Activated naive CD4-positive, alpha-beta T cell treated with anti-CD3 and anti-CD28 coated beads for 36 hours (primary cell): ENCODE measurements around the gene PHLPP1. TPM values are rescaled to one million over a fixed set of nuclear protein-coding genes. Genes with fewer than 3 reads are reported as not detected.

Experiments used
- CTCF ChIA-PET: fragments of 350-600 bp; sonication (Branson Sonifier 250); formaldehyde crosslinking; loops from one replicate; lab custom pipeline; 2021; ENCODE audit warnings: antibody characterized with exemption; lab: Charles Lee
- DNase-seq: peaks from one replicate; pipeline ENCODE4 v3.0.0-alpha.2; 2020
- H3K27ac Mint-ChIP-seq: one replicate; pipeline ENCODE4 v1.8.0; 2021; ENCODE audit warnings: mild to moderate bottlenecking, mixed read lengths
- H3K27me3 Mint-ChIP-seq: one replicate; pipeline ENCODE4 v1.8.0; 2021; ENCODE audit warnings: low read depth, mixed read lengths
- H3K36me3 Mint-ChIP-seq: one replicate; pipeline ENCODE4 v1.8.0; 2021; ENCODE audit warnings: low read depth, mixed read lengths
- H3K4me1 Mint-ChIP-seq: one replicate; pipeline ENCODE4 v1.8.0; 2021; ENCODE audit warnings: low read depth, mixed read lengths
- H3K4me3 Mint-ChIP-seq: one replicate; pipeline ENCODE4 v1.8.0; 2021; ENCODE audit warnings: mild to moderate bottlenecking, moderate library complexity, mixed read lengths
- H3K9me3 Mint-ChIP-seq: one replicate; pipeline ENCODE4 v1.8.0; 2021; ENCODE audit warnings: mixed read lengths
- intact Hi-C: fragments of 100-400 bp; cut with micrococcal nuclease; formaldehyde crosslinking; loops from one replicate; pipeline ENCODE4 v1.15.1; 2023
- total RNA-seq, 2 experiments: library from RNA; stranded (reverse); gene quantifications; one replicate each; pipeline ENCODE4 v1.2.3, GENCODE V29; 2021

The PHLPP1 gene
- total RNA-seq, 2 experiments from 2014 or later: 6.5 to 7.2 TPM

GRCh38 chr18:63001861-63002260 is 286.5 kb downstream of the PHLPP1 start:
- intact Hi-C loops: no loop called here
- H3K27ac Mint-ChIP-seq: no peak overlapping the region

GRCh38 chr18:63002305-63002704 is 287.0 kb downstream of the PHLPP1 start:
- Mint-ChIP-seq H3K27ac (no peak overlapping the region), H3K27me3 (no peaks in the 10 kb centered on the region), H3K36me3 (no peaks in the 10 kb centered on the region), H3K4me1 (no peaks in the 10 kb centered on the region), H3K9me3 (no peaks in the 10 kb centered on the region), H3K4me3 (no peak overlapping the region)
- intact Hi-C loops: no loop called here
- DNase-seq: no peak
- CTCF ChIA-PET: no interaction called here

More at GRCh38 chr18:63001861-63002260, 286.5 kb downstream of the PHLPP1 start:
- Mint-ChIP-seq H3K4me3 (no peak overlapping the region), H3K4me1 (no peaks in the 10 kb centered on the region), H3K27me3 (no peaks in the 10 kb centered on the region), H3K9me3 (no peaks in the 10 kb centered on the region), H3K36me3 (no peaks in the 10 kb centered on the region)
- CTCF ChIA-PET: no interaction called here
- DNase-seq: no peak

- no peak overlapping the region for H3K4me3 Mint-ChIP-seq
- no peaks in the 10 kb centered on the region for H3K9me3 Mint-ChIP-seq
- intact Hi-C loops: no loop called here
- H3K36me3 Mint-ChIP-seq: no peaks in the 10 kb centered on the region
- no peak overlapping the region for H3K27ac Mint-ChIP-seq
- CTCF ChIA-PET: no interaction called here
- no peak for DNase-seq
- no peaks in the 10 kb centered on the region for H3K4me1 Mint-ChIP-seq
- H3K27me3 Mint-ChIP-seq: no peaks in the 10 kb centered on the region
Measured at GRCh38 chr18:63002803-63003445, 287.6 kb downstream of the PHLPP1 start.

- H3K9me3 Mint-ChIP-seq: no peaks in the 10 kb centered on the region
- DNase-seq: no peak
- CTCF ChIA-PET: interaction anchor here (1.2 kb wide), 1 partner anchor 13 kb away, joined by 4 read pairs; no protein-coding TSS in a partner anchor
- H3K27me3 Mint-ChIP-seq: no peaks in the 10 kb centered on the region
- no peaks in the 10 kb centered on the region for H3K36me3 Mint-ChIP-seq
- intact Hi-C loops: no loop called here
- H3K4me3 Mint-ChIP-seq: no peak overlapping the region
- no peak overlapping the region for H3K27ac Mint-ChIP-seq
- H3K4me1 Mint-ChIP-seq: no peaks in the 10 kb centered on the region
Measured at GRCh38 chr18:63003899-63004298, 288.6 kb downstream of the PHLPP1 start.

- Mint-ChIP-seq H3K27ac (no peak overlapping the region), H3K27me3 (no peaks in the 10 kb centered on the region), H3K36me3 (no peaks in the 10 kb centered on the region), H3K4me3 (no peak overlapping the region), H3K4me1 (no peaks in the 10 kb centered on the region), H3K9me3 (no peaks in the 10 kb centered on the region)
- no peak for DNase-seq
- intact Hi-C loops: no loop called here
- CTCF ChIA-PET: interaction anchor here (1.2 kb wide), 1 partner anchor 12 kb away, joined by 4 read pairs; no protein-coding TSS in a partner anchor
Measured at GRCh38 chr18:63004466-63005089, 289.2 kb downstream of the PHLPP1 start.

GRCh38 chr18:63005306-63005705 is 290.0 kb downstream of the PHLPP1 start:
- intact Hi-C loops: no loop called here
- Mint-ChIP-seq H3K36me3 (no peaks in the 10 kb centered on the region), H3K4me1 (no peaks in the 10 kb centered on the region), H3K27me3 (no peaks in the 10 kb centered on the region), H3K27ac (no peak overlapping the region), H3K4me3 (no peak overlapping the region), H3K9me3 (no peaks in the 10 kb centered on the region)
- no peak for DNase-seq
- CTCF ChIA-PET: interaction anchor here (2.4 kb wide), 1 partner anchor 11 kb away, joined by 9 read pairs; no protein-coding TSS in a partner anchor

GRCh38 chr18:63007231-63007630 is 291.9 kb downstream of the PHLPP1 start:
- no peak for DNase-seq
- Mint-ChIP-seq H3K36me3 (no peaks in the 10 kb centered on the region), H3K4me3 (no peak overlapping the region), H3K27me3 (no peaks in the 10 kb centered on the region), H3K9me3 (no peaks in the 10 kb centered on the region), H3K27ac (no peak overlapping the region), H3K4me1 (no peaks in the 10 kb centered on the region)
- intact Hi-C loops: no loop called here
- CTCF ChIA-PET: interaction anchor here (0.9 to 2.4 kb wide), 2 partner anchors 10 to 316 kb away, joined by 4 to 9 read pairs; no protein-coding TSS in a partner anchor

- CTCF ChIA-PET: interaction anchor here (0.6 to 7.5 kb wide), 53 partner anchors 9 to 495 kb away, joined by 3 to 159 read pairs (median 5); partner anchors contain the start of gene BCL2
- no peaks in the 10 kb centered on the region for H3K4me1 Mint-ChIP-seq
- no peaks in the 10 kb centered on the region for H3K27me3 Mint-ChIP-seq
- intact Hi-C loops: loop anchor here (1.0 to 2.0 kb wide), 6 partner anchors 57 to 423 kb away; no protein-coding TSS in a partner anchor
- H3K9me3 Mint-ChIP-seq: peaks cover 6% of the 10 kb centered on the region
- H3K4me3 Mint-ChIP-seq: no peak overlapping the region
- no peaks in the 10 kb centered on the region for H3K36me3 Mint-ChIP-seq
- DNase-seq: peak; percentile 68
- H3K27ac Mint-ChIP-seq: no peak overlapping the region
Measured at GRCh38 chr18:63016270-63016669, 300.9 kb downstream of the PHLPP1 start.

- intact Hi-C loops: loop anchor here (2.0 kb wide), 1 partner anchor 114 kb away; no protein-coding TSS in a partner anchor
- CTCF ChIA-PET: interaction anchor here (0.6 to 7.5 kb wide), 47 partner anchors 8 to 489 kb away, joined by 3 to 159 read pairs (median 5); partner anchors contain the start of genes BCL2 and PHLPP1
- Mint-ChIP-seq H3K9me3 (peaks cover 6% of the 10 kb centered on the region), H3K4me1 (no peaks in the 10 kb centered on the region), H3K27ac (no peak overlapping the region), H3K27me3 (no peaks in the 10 kb centered on the region), H3K4me3 (no peak overlapping the region), H3K36me3 (no peaks in the 10 kb centered on the region)
- DNase-seq: no peak
Measured at GRCh38 chr18:63017076-63017475, 301.7 kb downstream of the PHLPP1 start.

- H3K27ac Mint-ChIP-seq: no peak overlapping the region
- DNase-seq: no peak
- intact Hi-C loops: loop anchor here (2.0 kb wide), 1 partner anchor 113 kb away; no protein-coding TSS in a partner anchor
- peaks cover 6% of the 10 kb centered on the region for H3K9me3 Mint-ChIP-seq
- no peaks in the 10 kb centered on the region for H3K4me1 Mint-ChIP-seq
- CTCF ChIA-PET: interaction anchor here (0.6 to 7.5 kb wide), 24 partner anchors 8 to 494 kb away, joined by 3 to 159 read pairs (median 4); partner anchors contain the start of genes BCL2 and PHLPP1
- no peaks in the 10 kb centered on the region for H3K27me3 Mint-ChIP-seq
- no peaks in the 10 kb centered on the region for H3K36me3 Mint-ChIP-seq
- H3K4me3 Mint-ChIP-seq: no peak overlapping the region
Measured at GRCh38 chr18:63017977-63018376, 302.6 kb downstream of the PHLPP1 start.

GRCh38 chr18:63022429-63023022 is 307.2 kb downstream of the PHLPP1 start:
- DNase-seq: no peak
- no peaks in the 10 kb centered on the region for H3K36me3 Mint-ChIP-seq
- intact Hi-C loops: no loop called here
- peaks cover 6% of the 10 kb centered on the region for H3K9me3 Mint-ChIP-seq
- H3K27me3 Mint-ChIP-seq: no peaks in the 10 kb centered on the region
- H3K27ac Mint-ChIP-seq: no peak overlapping the region
- no peak overlapping the region for H3K4me3 Mint-ChIP-seq
- CTCF ChIA-PET: interaction anchor here (0.5 to 4.8 kb wide), 9 partner anchors 9 to 309 kb away, joined by 3 to 40 read pairs (median 3); no protein-coding TSS in a partner anchor
- no peaks in the 10 kb centered on the region for H3K4me1 Mint-ChIP-seq
